HCT116 (cell line): Measurements from ENCODE around the gene FES. TPM values are rescaled to one million over a fixed set of nuclear protein-coding genes. Genes with fewer than 3 reads are reported as not detected.

ENCODE experiments used
- ATAC-seq: fragments of 200-7000 bp; cut with Tn5 transposase; 2 replicates; pipeline ENCODE4 v1.9.1; 2020; ENCODE audit warnings: mild to moderate bottlenecking, moderate library complexity
- BruUV-seq: library from RNA; stranded (reverse); fragments of 400-500 nt; replicated peaks from 2 replicates; lab custom pipeline; 2021; lab: Mats Ljungman, UMichigan
- CTCF ChIA-PET: fragments of 300-600 bp; sonication (Branson Sonifier 250); formaldehyde crosslinking; loops from one replicate; lab custom pipeline; 2021; ENCODE audit warnings: antibody characterized with exemption; lab: Charles Lee
- POLR2A ChIA-PET: fragments of 300-600, 350-600 bp; sonication (Branson Sonifier 250); formaldehyde crosslinking; loops from one replicate; lab custom pipeline; 2021; ENCODE audit warnings: antibody characterized with exemption; lab: Charles Lee
- RAD21 ChIA-PET, 2 experiments: fragments of 300-600 bp; sonication (Branson Sonifier 250); formaldehyde crosslinking; loops; one replicate each; lab custom pipeline; 2023; ENCODE audit warnings: low total read pairs in 2 of 2; ENCODE audit not compliant: uncharacterized antibody in 2 of 2, unreplicated experiment in 2 of 2, low non-redundant PET in 1 of 2; lab: Charles Lee
- DNase-seq: peaks from one replicate; pipeline ENCODE4 v3.0.0-alpha.2; 2010; ENCODE audit warnings: low read depth, low spot score
- H2AFZ ChIP-seq: fragments of 200-600 bp; shearing (Covaris generic), sonication (generic); 2 replicates; pipeline ENCODE4 v1.6.1; 2017; ENCODE audit warnings: low read depth, mixed run types, mixed read lengths, antibody characterized with exemption, low read length; ENCODE audit not compliant: poor library complexity, severe bottlenecking
- H3K27ac ChIP-seq: 2 replicates; pipeline ENCODE4 v1.5.1; 2012; ENCODE audit warnings: low read depth, low read length
- H3K27me3 ChIP-seq: fragments of 200-600 bp; sonication (generic); 2 replicates; pipeline ENCODE4 v1.6.1; 2016; ENCODE audit warnings: mixed run types, low read length, mixed read lengths; ENCODE audit not compliant: insufficient read depth
- H3K36me3 ChIP-seq, 2 experiments: fragments of 200-500 bp in 1 of 2; fragments of 200-600 bp in 1 of 2; sonication (Bioruptor generic) in 1 of 2; sonication (generic) in 1 of 2; 2 replicates each; pipeline versions ENCODE4 v1.5.1 to v1.6.1; 2014 to 2016; ENCODE audit warnings: low read length in 2 of 2, inconsistent platforms in 1 of 2, mixed read lengths in 1 of 2, mixed run types in 1 of 2; ENCODE audit not compliant: insufficient read depth in 2 of 2, control insufficient read depth in 1 of 2
- H3K4me1 ChIP-seq, 2 experiments: fragments of 200-600 bp in 1 of 2; sonication (generic) in 1 of 2; 2 replicates each; pipeline versions ENCODE4 v1.5.1 to v1.6.1; 2012 to 2017; ENCODE audit warnings: low read length in 2 of 2, inconsistent platforms in 1 of 2, mild to moderate bottlenecking in 1 of 2, mixed read lengths in 1 of 2, mixed run types in 1 of 2, moderate library complexity in 1 of 2; ENCODE audit not compliant: insufficient read depth in 2 of 2, control insufficient read depth in 1 of 2
- H3K4me2 ChIP-seq: fragments of 200-600 bp; sonication (generic); 2 replicates; pipeline ENCODE4 v1.6.1; 2017; ENCODE audit warnings: mixed run types, low read length, mixed read lengths
- H3K4me3 ChIP-seq, 2 experiments: fragments of 200-600 bp in 1 of 2; sonication (generic) in 1 of 2; replicated peaks in 1 of 2; 2 replicates each; pipeline ENCODE4 v1.5.1; 2011 to 2016; ENCODE audit warnings: low read length in 2 of 2, control low read depth in 1 of 2, low read depth in 1 of 2, mild to moderate bottlenecking in 1 of 2, mixed read lengths in 1 of 2, mixed run types in 1 of 2
- H3K79me2 ChIP-seq: fragments of 200-600 bp; sonication (generic); 2 replicates; pipeline ENCODE4 v1.6.1; 2017; ENCODE audit warnings: mild to moderate bottlenecking, mixed run types, low read length, moderate library complexity, mixed read lengths; ENCODE audit not compliant: insufficient read depth
- H3K9ac ChIP-seq: fragments of 200-600 bp; sonication (generic); 2 replicates; pipeline ENCODE4 v1.6.1; 2016; ENCODE audit warnings: low read length, mixed read lengths
- H3K9me2 ChIP-seq: fragments of 200-600 bp; sonication (generic), shearing (Covaris generic); 2 replicates; pipeline ENCODE4 v1.6.1; 2017; ENCODE audit warnings: mixed run types, mild to moderate bottlenecking, moderate library complexity; ENCODE audit not compliant: insufficient read depth
- H3K9me3 ChIP-seq, 2 experiments: fragments of 200-500 bp in 1 of 2; fragments of 200-600 bp in 1 of 2; sonication (Bioruptor generic) in 1 of 2; sonication (generic) in 1 of 2; 2 replicates each; pipeline ENCODE4 v1.6.1; 2014 to 2017; ENCODE audit warnings: low read length in 2 of 2, mixed read lengths in 2 of 2, inconsistent platforms in 1 of 2, low read depth in 1 of 2, mild to moderate bottlenecking in 1 of 2, mixed run types in 1 of 2, moderate library complexity in 1 of 2; ENCODE audit not compliant: control insufficient read depth in 1 of 2, insufficient read depth in 1 of 2
- H4K20me1 ChIP-seq: fragments of 200-600 bp; sonication (generic), shearing (Covaris generic); 2 replicates; pipeline ENCODE4 v1.6.1; 2017; ENCODE audit warnings: mixed run types, mild to moderate bottlenecking, moderate library complexity; ENCODE audit not compliant: insufficient read depth
- ATF3 ChIP-seq: IDR thresholded peaks from 2 replicates; pipeline ENCODE4 v1.6.1; 2012
- CBX3 ChIP-seq: IDR thresholded peaks from 2 replicates; pipeline ENCODE4 v1.6.1; 2012; ENCODE audit warnings: low read depth
- CTCF ChIP-seq, 3 experiments: fragments of 200-600 bp in 1 of 3; sonication (generic) in 1 of 3; IDR thresholded peaks in 2 of 3; conservative IDR thresholded peaks in 1 of 3; 2 replicates each; pipeline ENCODE4 v1.5.1; 2012 to 2017; ENCODE audit warnings: low read depth in 2 of 3, low read length in 2 of 3, antibody characterized with exemption in 1 of 3, borderline replicate concordance in 1 of 3, control low read depth in 1 of 3, mild to moderate bottlenecking in 1 of 3, mixed read lengths in 1 of 3, mixed run types in 1 of 3, moderate library complexity in 1 of 3; ENCODE audit not compliant: insufficient read depth in 1 of 3
- EGR1 ChIP-seq: IDR thresholded peaks from 2 replicates; pipeline ENCODE4 v1.6.1; 2012; ENCODE audit warnings: low read depth
- ELF1 ChIP-seq: IDR thresholded peaks from 2 replicates; pipeline ENCODE4 v1.6.1; 2012; ENCODE audit warnings: low read depth, borderline replicate concordance
- EZH2 ChIP-seq: fragments of 200-600 bp; sonication (generic); IDR thresholded peaks from 2 replicates; pipeline ENCODE4 v1.6.1; 2017; ENCODE audit warnings: antibody characterized with exemption, mixed run types
- EZH2phosphoT487 ChIP-seq: fragments of 200-600 bp; IDR thresholded peaks from 2 replicates; pipeline ENCODE4 v1.6.1; 2018; ENCODE audit warnings: antibody characterized with exemption, borderline replicate concordance
- JUND ChIP-seq: IDR thresholded peaks from 2 replicates; pipeline ENCODE4 v1.6.1; 2012
- MAX ChIP-seq: IDR thresholded peaks from 2 replicates; pipeline ENCODE4 v1.6.1; 2012
- POLR2A ChIP-seq: IDR thresholded peaks from 2 replicates; pipeline ENCODE4 v1.7.0; 2011; ENCODE audit warnings: borderline replicate concordance; ENCODE audit not compliant: insufficient read depth, insufficient read length; ENCODE audit errors: extremely low read depth
- POLR2AphosphoS5 ChIP-seq: IDR thresholded peaks from 2 replicates; pipeline ENCODE4 v1.6.1; 2011; ENCODE audit warnings: mild to moderate bottlenecking, low read depth, low read length, moderate library complexity
- REST ChIP-seq: IDR thresholded peaks from 2 replicates; pipeline ENCODE4 v1.6.1; 2012; ENCODE audit warnings: low read depth
- SIN3A ChIP-seq: IDR thresholded peaks from 2 replicates; pipeline ENCODE4 v1.6.1; 2012; ENCODE audit warnings: low read depth
- SP1 ChIP-seq: IDR thresholded peaks from 2 replicates; pipeline ENCODE4 v1.6.1; 2012; ENCODE audit warnings: low read depth
- SRF ChIP-seq: IDR thresholded peaks from 2 replicates; pipeline ENCODE4 v1.6.1; 2012; ENCODE audit warnings: low read depth
- TCF7L2 ChIP-seq: IDR thresholded peaks from 2 replicates; pipeline ENCODE4 v1.7.0; 2011; ENCODE audit warnings: borderline replicate concordance, inconsistent platforms; ENCODE audit not compliant: insufficient read depth, insufficient read length; ENCODE audit errors: extremely low read depth
- ZBTB33 ChIP-seq: IDR thresholded peaks from 2 replicates; pipeline ENCODE4 v1.6.1; 2011; ENCODE audit warnings: mild to moderate bottlenecking, low read length, moderate library complexity; ENCODE audit not compliant: insufficient replicate concordance; ENCODE audit errors: extremely low read depth
- ZFX ChIP-seq: fragments of 450-650 bp; IDR thresholded peaks from 2 replicates; pipeline ENCODE4 v1.6.1; 2017
- ZNF274 ChIP-seq: fragments of 200-500 bp; sonication (Bioruptor generic); IDR thresholded peaks from 2 replicates; pipeline ENCODE4 v1.6.1; 2014; ENCODE audit warnings: mild to moderate bottlenecking, low read depth, low read length, inconsistent platforms
- intact Hi-C: fragments of 100-400 bp; cut with micrococcal nuclease; formaldehyde crosslinking; loops from 2 replicates; pipeline ENCODE4 v1.10.0; 2022
- total RNA-seq: library from RNA; stranded (reverse); gene quantifications from one replicate; pipeline ENCODE4 v1.2.1, GENCODE V29; 2021; ENCODE audit not compliant: unreplicated experiment

FES gene
- total RNA-seq, 1 experiment from 2014 or later, result 5.3 TPM

- Histone ChIP-seq H2AFZ (no peak overlapping the region), H3K79me2 (no peaks in the 10 kb centered on the region), H3K36me3 (peaks cover 0 to 8% of the 10 kb centered on the region in 2 experiments; a peak in 3 of 4 replicates), H3K9me2 (no peaks in the 10 kb centered on the region), H3K27ac (no peak overlapping the region), H3K4me3 (no peak overlapping the region), H3K9ac (no peak overlapping the region), H3K9me3 (no peaks in the 10 kb centered on the region), H3K27me3 (no peaks in the 10 kb centered on the region), H3K4me1 (no peaks in the 10 kb centered on the region), H3K4me2 (no peak overlapping the region), H4K20me1 (no peaks in the 10 kb centered on the region)
- DNase-seq, result no peak
- ATAC-seq, result no peak
- BruUV-seq, result no TSS peak
- POLR2A ChIA-PET, result interaction anchor here (0.6 kb wide), 1 partner anchor 621 kb away, joined by 3 read pairs; no protein-coding TSS in a partner anchor
- CTCF ChIA-PET, result no interaction called here
- RAD21 ChIA-PET, result no interaction called here
- intact Hi-C loops, result no loop called here
- no peak for TF ChIP-seq CTCF (IDR thresholded peaks at IDR 0.05 in 2 of 3, conservative IDR thresholded peaks at IDR 0.05 in 1 of 3; ENCODE audit: borderline replicate concordance in 1 of 3, insufficient read depth in 1 of 3, low read depth in 2 of 3, low read length in 2 of 3)
- TF ChIP-seq SP1, result no peak
- TF ChIP-seq JUND, result no peak
- TF ChIP-seq EZH2phosphoT487, result no peak
- no peak for TF ChIP-seq CBX3
- TF ChIP-seq ZFX, result no peak
- TF ChIP-seq EZH2, result no peak
- no peak for TF ChIP-seq ZNF274
- TF ChIP-seq MAX, result no peak
- TF ChIP-seq REST, result no peak
- TF ChIP-seq TCF7L2, result no peak
- TF ChIP-seq POLR2A, result no peak
- TF ChIP-seq SRF, result no peak
- TF ChIP-seq SIN3A, result no peak
- TF ChIP-seq POLR2AphosphoS5, result no peak
- no peak for TF ChIP-seq ATF3
- TF ChIP-seq EGR1, result no peak
- no peak for TF ChIP-seq ELF1
- TF ChIP-seq ZBTB33, result no peak
Observed at GRCh38 chr15:90911906-90912769, 27.8 kb downstream of the FES start.
